Neural progenitor cell (in vitro differentiated cells): Measurements from ENCODE around the gene DUOX1. TPM values are rescaled to one million over a fixed set of nuclear protein-coding genes. Genes with fewer than 3 reads are reported as not detected.

Experiments
- DNase-seq: peaks from one replicate; pipeline ENCODE4 v3.0.0-alpha.2; 2016; ENCODE audit warnings: low spot score
- H2AFZ ChIP-seq: fragments of 200-600 bp; sonication (generic); replicated peaks from 2 replicates; pipeline ENCODE4 v1.6.1; 2016; ENCODE audit warnings: antibody characterized with exemption
- H3F3A ChIP-seq: fragments of 200-600 bp; sonication (generic); 2 replicates; pipeline ENCODE4 v1.6.1; 2016; ENCODE audit warnings: antibody characterized with exemption, low read depth
- H3K27ac ChIP-seq: fragments of 200-600 bp; sonication (generic); 2 replicates; pipeline ENCODE4 v1.5.1; 2016; ENCODE audit warnings: mild to moderate bottlenecking
- H3K27me3 ChIP-seq: fragments of 200-600 bp; sonication (generic); 2 replicates; pipeline ENCODE4 v1.6.1; 2016; ENCODE audit warnings: mild to moderate bottlenecking, moderate library complexity
- H3K36me3 ChIP-seq: fragments of 200-600 bp; sonication (generic); 2 replicates; pipeline ENCODE4 v1.5.1; 2016
- H3K4me1 ChIP-seq: fragments of 200-600 bp; sonication (generic); 2 replicates; pipeline ENCODE4 v1.6.1; 2016; ENCODE audit warnings: mixed run types
- H3K4me2 ChIP-seq: fragments of 200-600 bp; sonication (generic); 2 replicates; pipeline ENCODE4 v1.6.1; 2016
- H3K4me3 ChIP-seq: fragments of 200-600 bp; sonication (generic); 2 replicates; pipeline ENCODE4 v1.5.1; 2016
- H3K79me2 ChIP-seq: fragments of 200-600 bp; sonication (generic); 2 replicates; pipeline ENCODE4 v1.6.1; 2016; ENCODE audit warnings: low read depth
- H3K9ac ChIP-seq: fragments of 200-600 bp; sonication (generic); 2 replicates; pipeline ENCODE4 v1.6.1; 2016
- H3K9me3 ChIP-seq: fragments of 200-600 bp; sonication (generic); 2 replicates; pipeline ENCODE4 v1.5.1; 2016; ENCODE audit warnings: low read depth
- H4K20me1 ChIP-seq: fragments of 200-600 bp; sonication (generic); 2 replicates; pipeline ENCODE4 v1.6.1; 2016; ENCODE audit warnings: low read depth
- H3K27ac Mint-ChIP-seq: 3 replicates; pipeline ENCODE4 v1.8.0; 2021; ENCODE audit warnings: mixed read lengths
- H3K27me3 Mint-ChIP-seq: 2 replicates; pipeline ENCODE4 v1.8.0; 2022; ENCODE audit warnings: low read depth, mild to moderate bottlenecking, inconsistent platforms, moderate library complexity, mixed read lengths; ENCODE audit not compliant: insufficient read depth
- H3K36me3 Mint-ChIP-seq: 3 replicates; pipeline ENCODE4 v1.8.0; 2021; ENCODE audit warnings: mixed read lengths
- H3K4me1 Mint-ChIP-seq: 3 replicates; pipeline ENCODE4 v1.8.0; 2021; ENCODE audit warnings: mixed read lengths
- H3K4me3 Mint-ChIP-seq: 3 replicates; pipeline ENCODE4 v1.8.0; 2021; ENCODE audit warnings: mild to moderate bottlenecking, moderate library complexity, mixed read lengths
- H3K9me3 Mint-ChIP-seq: 3 replicates; pipeline ENCODE4 v1.8.0; 2020; ENCODE audit warnings: mixed read lengths
- EZH2 ChIP-seq: fragments of 200-600 bp; sonication (generic); IDR thresholded peaks from 2 replicates; pipeline ENCODE4 v1.6.1; 2017; ENCODE audit warnings: antibody characterized with exemption, mild to moderate bottlenecking, moderate library complexity
- EZH2phosphoT487 ChIP-seq: fragments of 200-600 bp; sonication (generic); IDR thresholded peaks from 2 replicates; pipeline ENCODE4 v1.6.1; 2017; ENCODE audit warnings: antibody characterized with exemption
- total RNA-seq: library from RNA; depleted of rRNA; stranded (reverse); fragments of >200 nt; gene quantifications from 2 replicates; pipeline ENCODE4 v1.2.3, GENCODE V29; 2015; ENCODE audit warnings: low replicate concordance
- TF ChIP-seq, protein P1 (sequence below): fragments of 200-600 bp; sonication (generic); IDR thresholded peaks from 2 replicates; pipeline ENCODE4 v1.5.1; 2017; ENCODE audit warnings: antibody characterized with exemption, mild to moderate bottlenecking

Gene DUOX1
- total RNA-seq, 1 donor from 2014 or later = 0.30 TPM

DNA sequence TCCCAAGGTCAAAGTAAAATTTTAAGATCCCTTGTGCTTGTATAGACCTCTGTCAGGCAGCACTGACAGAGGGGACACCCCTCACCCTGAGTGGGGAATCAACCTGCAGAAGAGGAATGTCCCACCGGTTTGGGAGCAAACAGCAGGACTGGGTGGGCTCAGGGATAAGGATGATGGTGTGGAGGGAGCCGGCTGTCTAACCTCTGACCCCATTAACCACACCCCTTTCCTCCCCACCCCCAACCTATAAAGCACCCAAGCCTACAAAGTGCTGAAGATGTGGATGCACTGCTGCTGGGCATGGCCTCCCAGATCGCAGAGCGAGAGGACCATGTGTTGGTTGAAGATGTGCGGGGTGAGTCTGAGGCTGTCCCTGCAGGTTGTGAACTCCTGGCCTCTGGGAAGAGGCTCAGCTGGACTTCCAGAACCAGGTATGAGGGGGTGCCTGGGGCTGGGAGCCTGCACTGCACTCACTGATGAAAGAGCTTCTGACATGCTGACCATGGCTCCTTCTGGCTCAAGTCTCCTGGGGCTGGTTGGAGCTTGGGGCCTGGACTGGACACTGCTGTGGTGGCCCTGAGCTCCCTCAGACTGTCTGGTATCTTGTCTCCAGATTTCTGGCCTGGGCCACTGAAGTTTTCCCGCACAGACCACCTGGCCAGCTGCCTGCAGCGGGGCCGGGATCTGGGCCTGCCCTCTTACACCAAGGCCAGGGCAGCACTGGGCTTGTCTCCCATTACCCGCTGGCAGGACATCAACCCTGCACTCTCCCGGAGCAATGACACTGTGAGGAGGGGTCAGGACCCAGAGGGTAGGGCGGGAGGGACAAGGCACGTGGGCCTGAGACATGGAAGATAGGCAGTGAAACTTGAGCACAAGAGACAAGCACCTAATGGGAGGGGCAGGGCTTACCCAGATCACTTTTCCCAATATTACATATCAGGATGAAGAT lies 9.3 kb downstream of the DUOX1 start:
- Histone ChIP-seq H3K4me3 (no peak overlapping the region), H3F3A (no peaks in the 10 kb centered on the region), H3K27me3 (peaks cover 35% of the 10 kb centered on the region), H4K20me1 (no peaks in the 10 kb centered on the region), H3K4me2 (no peak overlapping the region), H3K27ac (no peak overlapping the region), H3K9ac (no peak overlapping the region), H3K79me2 (no peaks in the 10 kb centered on the region), H3K9me3 (no peaks in the 10 kb centered on the region), H3K36me3 (no peaks in the 10 kb centered on the region), H3K4me1 (no peaks in the 10 kb centered on the region), H2AFZ (no peak overlapping the region)
- Mint-ChIP-seq H3K36me3 (peaks cover 2% of the 10 kb centered on the region), H3K27ac (no peak overlapping the region), H3K4me3 (no peak overlapping the region), H3K4me1 (peaks cover 4% of the 10 kb centered on the region), H3K9me3 (peaks cover 4% of the 10 kb centered on the region), H3K27me3 (peaks cover 19% of the 10 kb centered on the region)
- TF ChIP-seq, protein P1, sequence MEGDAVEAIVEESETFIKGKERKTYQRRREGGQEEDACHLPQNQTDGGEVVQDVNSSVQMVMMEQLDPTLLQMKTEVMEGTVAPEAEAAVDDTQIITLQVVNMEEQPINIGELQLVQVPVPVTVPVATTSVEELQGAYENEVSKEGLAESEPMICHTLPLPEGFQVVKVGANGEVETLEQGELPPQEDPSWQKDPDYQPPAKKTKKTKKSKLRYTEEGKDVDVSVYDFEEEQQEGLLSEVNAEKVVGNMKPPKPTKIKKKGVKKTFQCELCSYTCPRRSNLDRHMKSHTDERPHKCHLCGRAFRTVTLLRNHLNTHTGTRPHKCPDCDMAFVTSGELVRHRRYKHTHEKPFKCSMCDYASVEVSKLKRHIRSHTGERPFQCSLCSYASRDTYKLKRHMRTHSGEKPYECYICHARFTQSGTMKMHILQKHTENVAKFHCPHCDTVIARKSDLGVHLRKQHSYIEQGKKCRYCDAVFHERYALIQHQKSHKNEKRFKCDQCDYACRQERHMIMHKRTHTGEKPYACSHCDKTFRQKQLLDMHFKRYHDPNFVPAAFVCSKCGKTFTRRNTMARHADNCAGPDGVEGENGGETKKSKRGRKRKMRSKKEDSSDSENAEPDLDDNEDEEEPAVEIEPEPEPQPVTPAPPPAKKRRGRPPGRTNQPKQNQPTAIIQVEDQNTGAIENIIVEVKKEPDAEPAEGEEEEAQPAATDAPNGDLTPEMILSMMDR = no peak
- TF ChIP-seq EZH2 (no peak), EZH2phosphoT487 (no peak)
- no peak for DNase-seq

DNA sequence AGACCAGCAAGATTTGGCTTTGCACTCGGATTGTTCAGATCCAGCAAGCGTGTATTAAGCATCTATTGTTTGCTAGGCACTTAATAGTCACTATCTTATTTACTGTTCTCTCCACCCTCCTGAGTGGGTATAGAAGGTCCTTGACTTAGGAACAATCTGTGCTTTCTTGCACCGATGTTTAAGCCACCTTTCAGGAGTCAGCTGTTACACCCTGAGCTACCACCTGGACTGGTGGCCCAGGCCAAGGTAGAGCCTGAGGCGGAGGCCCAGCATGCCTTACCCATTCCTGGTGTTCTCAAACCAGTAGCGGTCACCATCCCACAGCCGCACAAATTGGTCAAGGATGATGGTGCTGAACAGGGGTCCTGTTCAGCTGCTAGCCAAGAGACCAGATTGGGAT lies 10.0 kb downstream of the DUOX1 start:
- H2AFZ ChIP-seq = no peak overlapping the region
- H3K9ac ChIP-seq = no peak overlapping the region
- no peaks in the 10 kb centered on the region for H3K79me2 ChIP-seq
- Mint-ChIP-seq H3K4me1 (peaks cover 2% of the 10 kb centered on the region), H3K4me3 (no peak overlapping the region), H3K36me3 (no peaks in the 10 kb centered on the region), H3K27ac (no peak overlapping the region), H3K9me3 (peaks cover 2% of the 10 kb centered on the region), H3K27me3 (peaks cover 13% of the 10 kb centered on the region)
- DNase-seq = no peak
- no peaks in the 10 kb centered on the region for H3K9me3 ChIP-seq
- no peaks in the 10 kb centered on the region for H4K20me1 ChIP-seq
- H3F3A ChIP-seq = no peaks in the 10 kb centered on the region
- H3K27ac ChIP-seq = no peak overlapping the region
- no peaks in the 10 kb centered on the region for H3K36me3 ChIP-seq
- peaks cover 34% of the 10 kb centered on the region for H3K27me3 ChIP-seq
- TF ChIP-seq, protein P1 = no peak
- TF ChIP-seq EZH2 (no peak), EZH2phosphoT487 (no peak)
- H3K4me3 ChIP-seq = no peak overlapping the region
- no peaks in the 10 kb centered on the region for H3K4me1 ChIP-seq
- no peak overlapping the region for H3K4me2 ChIP-seq

DNA sequence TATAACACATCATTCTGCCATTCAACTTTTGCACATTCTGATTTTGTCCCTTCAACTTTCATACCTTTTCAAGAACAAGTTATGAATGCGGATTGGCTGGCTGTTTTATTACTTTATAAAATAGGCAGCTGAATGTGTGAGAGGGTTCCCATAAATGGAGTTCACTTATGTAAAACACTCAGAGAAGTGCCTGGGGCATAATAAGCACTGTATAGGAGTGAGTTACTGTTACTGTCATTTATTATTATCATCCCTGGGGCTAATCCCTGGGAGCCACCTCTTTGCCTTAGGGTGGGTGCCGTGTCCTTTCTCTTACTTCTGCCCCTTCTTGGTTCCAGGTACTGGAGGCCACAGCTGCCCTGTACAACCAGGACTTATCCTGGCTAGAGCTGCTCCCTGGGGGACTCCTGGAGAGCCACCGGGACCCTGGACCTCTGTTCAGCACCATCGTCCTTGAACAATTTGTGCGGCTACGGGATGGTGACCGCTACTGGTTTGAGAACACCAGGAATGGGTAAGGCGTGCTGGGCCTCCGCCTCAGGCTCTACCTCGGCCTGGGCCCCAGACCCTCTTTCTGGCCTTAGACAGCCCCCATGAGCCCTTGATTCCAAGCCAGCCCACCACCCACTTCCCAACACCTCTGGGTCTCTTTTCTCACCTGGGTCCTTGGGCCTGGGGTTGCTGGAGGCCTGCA lies 10.9 kb downstream of the DUOX1 start:
- DNase-seq = no peak
- TF ChIP-seq, protein P1 = no peak
- no peak for TF ChIP-seq EZH2
- no peak overlapping the region for H3K4me2 ChIP-seq
- no peak overlapping the region for H3K27ac ChIP-seq
- H3K4me3 Mint-ChIP-seq = no peak overlapping the region
- H3K27me3 Mint-ChIP-seq = peaks cover 15% of the 10 kb centered on the region
- no peak overlapping the region for H3K27ac Mint-ChIP-seq
- no peak overlapping the region for H3K4me3 ChIP-seq
- H3K27me3 ChIP-seq = peaks cover 26% of the 10 kb centered on the region
- no peak overlapping the region for H2AFZ ChIP-seq
- H3K4me1 Mint-ChIP-seq = no peaks in the 10 kb centered on the region
- H3K4me1 ChIP-seq = no peaks in the 10 kb centered on the region
- H3K9me3 ChIP-seq = no peaks in the 10 kb centered on the region
- no peak overlapping the region for H3K9ac ChIP-seq
- no peaks in the 10 kb centered on the region for H3K36me3 ChIP-seq
- no peaks in the 10 kb centered on the region for H3F3A ChIP-seq
- H3K36me3 Mint-ChIP-seq = no peaks in the 10 kb centered on the region
- H3K9me3 Mint-ChIP-seq = no peaks in the 10 kb centered on the region
- no peaks in the 10 kb centered on the region for H4K20me1 ChIP-seq
- no peaks in the 10 kb centered on the region for H3K79me2 ChIP-seq
